NCI-H460 (cell line): ENCODE data around the gene OR52N1. TPM values are rescaled to one million over a fixed set of nuclear protein-coding genes. Genes with fewer than 3 reads are reported as not detected.

ENCODE experiments used
- DNase-seq: peaks from one replicate; pipeline ENCODE4 v3.0.0-alpha.2; 2016; ENCODE audit warnings: low read depth; ENCODE audit errors: extremely low read depth
- polyA plus RNA-seq: library from polyadenylated mRNA; depleted of rRNA; stranded (reverse); fragments of >200 nt; gene quantifications from 2 replicates; pipeline ENCODE4 v1.2.3, GENCODE V29; 2014; cell fraction: nucleus; rRNA removed
- total RNA-seq: library from RNA; depleted of rRNA; stranded (reverse); fragments of >200 nt; shearing (Covaris generic); gene quantifications from 2 replicates; pipeline ENCODE4 v1.2.3, GENCODE V29; 2014; rRNA removed

OR52N1 gene
- total RNA-seq = not detected in 2 replicates
- not detected in 2 replicates for polyA plus RNA-seq

DNA sequence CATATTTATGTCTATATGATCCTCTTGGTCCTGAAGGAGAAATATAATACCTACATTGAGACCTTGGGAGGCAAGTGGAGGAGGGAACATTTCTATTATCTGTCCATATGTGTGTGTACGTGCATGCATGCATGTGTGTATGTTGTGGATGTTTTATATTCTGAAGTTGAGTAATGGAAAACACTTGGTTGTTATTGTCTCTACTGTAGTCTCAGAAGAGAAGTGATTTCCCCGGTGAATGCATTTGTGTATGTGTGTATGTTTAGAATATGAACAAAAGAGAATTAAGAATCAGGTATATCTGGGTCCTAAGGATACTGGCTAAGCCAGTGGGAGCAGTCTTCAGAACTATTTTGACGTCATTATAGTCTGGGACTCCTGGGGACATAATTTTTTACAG lies at the start of gene OR52N1:
Gene OR52N1, minus strand, starts transcription at position 101 of the 400 bp plus-strand sequence. CDS start 2,449 bp downstream, outside the sequence.
- DNase-seq = no peak

DNA sequence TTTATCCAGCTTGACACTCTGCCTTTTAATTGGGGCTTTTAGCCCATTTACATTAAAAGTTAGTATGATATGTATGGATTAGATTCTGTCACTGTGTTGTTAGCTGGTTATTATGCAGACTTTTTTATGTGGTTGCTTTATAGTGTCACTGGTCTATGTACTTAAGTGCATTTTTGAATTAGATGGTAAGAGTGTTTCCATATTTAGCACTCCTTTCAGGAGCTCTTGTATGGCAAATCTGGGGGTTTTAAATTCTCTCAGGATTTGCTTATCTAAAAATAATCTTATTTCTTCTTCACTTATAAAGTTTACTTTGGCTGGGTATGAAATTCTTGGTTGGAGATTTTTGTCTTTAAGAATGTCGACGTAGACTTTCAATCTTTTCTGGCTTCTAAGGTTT lies 46.6 kb upstream of the OR52N1 start:
- no peak for DNase-seq

DNA sequence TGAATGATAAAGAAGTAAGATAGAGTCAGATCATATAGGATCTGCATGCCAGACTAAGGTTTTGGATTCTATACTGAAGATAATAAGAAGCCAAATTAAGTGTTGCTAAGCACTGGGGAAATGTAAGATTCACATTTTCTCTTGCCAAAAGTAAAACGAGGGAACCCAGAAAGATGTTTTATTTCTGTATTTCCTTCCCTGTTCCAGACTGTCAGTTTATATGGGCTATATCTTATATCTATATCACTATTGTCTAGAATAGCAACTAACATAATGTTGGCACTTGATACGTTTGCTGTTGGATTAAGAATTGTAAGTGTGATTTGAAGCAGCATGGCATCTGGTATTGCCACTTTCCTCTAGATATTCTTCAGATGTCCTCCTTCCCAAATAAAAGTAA lies 42.4 kb upstream of the OR52N1 start:
- no peak for DNase-seq

DNA sequence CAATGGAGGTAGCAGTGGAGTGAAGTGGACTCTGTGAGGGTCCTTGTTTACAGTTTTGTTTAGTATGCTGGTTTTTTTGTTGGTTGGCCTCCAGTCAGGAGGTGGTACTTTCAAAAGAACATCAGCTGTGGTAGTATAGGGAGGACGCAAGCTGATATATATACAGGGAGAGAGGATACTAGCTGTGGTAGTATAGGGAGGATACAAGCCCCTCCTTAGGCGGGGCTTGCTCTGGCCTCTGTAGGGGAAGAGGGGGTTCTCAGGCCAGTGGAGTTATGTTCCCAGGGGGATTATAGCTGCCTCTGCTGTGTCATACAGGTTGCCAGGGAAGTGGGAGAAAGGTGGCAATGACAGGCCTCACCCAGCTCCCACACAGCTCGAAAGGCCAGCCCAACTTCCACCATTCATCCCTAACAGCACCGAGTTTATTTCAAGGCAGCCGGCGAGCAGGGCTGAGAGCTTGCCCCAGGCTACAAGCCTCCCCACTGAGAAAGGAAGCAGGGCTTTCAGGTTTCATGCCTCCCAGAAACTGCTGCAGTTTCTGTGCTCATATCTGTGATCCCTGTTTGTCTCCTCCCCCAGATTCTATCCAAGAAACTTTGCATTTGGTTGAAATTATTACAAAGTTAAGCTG lies 40.2 kb upstream of the OR52N1 start:
- DNase-seq = no peak

DNA sequence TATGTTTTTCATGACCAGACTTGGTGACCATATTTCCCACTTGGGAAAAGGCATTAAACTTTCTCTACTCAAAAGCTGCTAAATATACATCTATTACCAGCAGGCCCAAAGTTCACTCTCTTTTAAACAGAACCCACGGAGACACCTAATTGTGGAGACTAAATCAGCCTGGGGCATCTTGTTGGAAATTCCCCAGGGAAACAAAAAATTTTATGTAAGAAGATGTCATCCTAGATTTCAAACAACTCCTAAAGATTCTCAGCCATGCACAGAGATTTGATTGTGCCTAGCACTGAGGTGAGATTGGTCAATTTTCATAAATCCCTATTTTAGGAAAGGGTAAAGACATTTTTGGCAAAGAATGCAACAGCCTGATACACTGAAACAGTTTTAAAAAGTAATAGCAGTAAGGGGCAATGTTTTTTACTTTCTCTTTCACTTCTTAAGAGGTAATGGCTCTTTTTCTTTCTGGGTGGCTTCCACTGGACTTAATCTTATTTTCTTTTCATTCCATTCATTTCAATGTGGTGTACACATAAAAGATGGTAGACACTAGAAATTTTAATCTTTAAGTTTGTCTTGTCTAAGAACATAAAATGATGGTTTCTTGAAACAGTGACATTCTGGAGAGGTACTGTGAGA lies 27.3 kb upstream of the OR52N1 start:
- DNase-seq = no peak

DNA sequence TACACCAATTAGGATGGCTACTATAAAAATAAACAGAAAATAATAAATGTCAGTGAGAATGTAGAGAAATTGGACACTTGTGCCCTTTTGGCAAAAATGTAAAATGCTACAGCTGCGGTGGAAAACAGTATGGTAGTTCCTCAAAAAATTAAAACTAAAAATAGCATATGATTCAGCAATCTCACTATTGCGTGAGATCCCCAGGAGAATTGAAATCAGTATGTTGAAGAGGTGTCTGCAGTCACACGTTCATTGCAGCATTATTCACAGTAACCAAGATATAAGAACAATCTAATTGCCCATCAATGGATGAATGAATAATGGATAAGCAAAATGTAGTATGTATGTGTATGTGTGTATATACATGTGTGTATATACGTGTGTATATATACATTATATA lies 24.5 kb upstream of the OR52N1 start:
- DNase-seq = no peak

DNA sequence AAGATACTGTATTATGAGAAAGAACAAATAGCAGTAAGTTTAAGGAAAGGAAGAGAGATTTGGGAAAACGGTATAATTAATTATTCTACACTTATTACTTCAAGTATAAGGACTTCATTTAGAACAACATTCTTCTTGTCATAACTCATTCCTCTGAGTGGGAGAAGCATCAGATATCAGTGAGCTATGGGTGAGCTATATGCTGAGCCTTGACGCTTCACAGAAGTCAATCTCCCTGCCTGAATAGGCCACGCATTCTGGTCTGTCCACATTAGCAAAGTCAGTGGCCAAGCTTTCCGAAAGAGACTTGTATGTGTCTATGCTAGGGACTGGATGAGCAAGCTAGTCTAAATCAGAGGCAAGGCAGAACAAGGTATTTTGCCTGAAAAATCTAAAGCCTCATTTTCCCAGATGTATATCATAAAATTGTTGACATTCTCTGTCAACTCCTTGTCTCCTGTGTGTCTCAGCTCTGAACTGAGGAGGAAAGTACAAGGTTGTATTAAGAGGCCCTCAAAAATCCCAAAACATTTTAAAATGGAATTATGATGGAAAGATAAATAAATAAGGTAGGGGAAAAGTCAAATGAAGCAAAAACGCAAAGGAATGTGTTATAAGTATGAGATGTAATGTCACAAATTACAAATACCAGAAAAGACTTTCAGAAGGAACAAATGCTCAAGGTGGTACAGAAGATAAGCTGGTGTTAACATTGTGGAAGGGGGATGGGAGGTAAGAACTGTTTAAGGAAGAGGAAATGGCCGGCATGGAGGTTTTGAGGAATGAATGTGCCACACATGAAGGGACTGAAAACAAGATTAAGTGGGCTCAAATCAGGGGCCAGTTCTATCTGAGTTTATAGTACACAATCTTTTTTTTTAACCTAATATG lies 19.1 kb upstream of the OR52N1 start:
- DNase-seq = no peak

DNA sequence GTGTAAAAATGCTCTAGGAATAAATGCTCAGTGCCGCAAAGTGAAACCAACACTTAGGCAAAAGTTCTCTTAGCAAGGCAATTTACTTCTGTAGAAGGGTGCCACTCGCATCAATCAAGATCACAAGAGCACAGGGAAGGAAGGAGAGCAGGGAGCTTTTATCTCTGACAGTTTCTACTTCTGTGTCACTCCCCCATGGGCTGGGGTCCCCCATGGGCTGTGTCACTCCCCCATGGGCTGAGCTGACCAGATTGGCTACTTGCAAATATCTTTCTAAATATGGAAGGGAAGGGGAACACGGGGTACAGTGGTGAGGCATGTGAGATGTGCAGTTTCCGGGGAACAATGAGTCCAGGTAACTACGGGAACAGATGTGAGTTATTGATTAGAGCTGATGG lies 18.1 kb upstream of the OR52N1 start:
- DNase-seq = no peak

DNA sequence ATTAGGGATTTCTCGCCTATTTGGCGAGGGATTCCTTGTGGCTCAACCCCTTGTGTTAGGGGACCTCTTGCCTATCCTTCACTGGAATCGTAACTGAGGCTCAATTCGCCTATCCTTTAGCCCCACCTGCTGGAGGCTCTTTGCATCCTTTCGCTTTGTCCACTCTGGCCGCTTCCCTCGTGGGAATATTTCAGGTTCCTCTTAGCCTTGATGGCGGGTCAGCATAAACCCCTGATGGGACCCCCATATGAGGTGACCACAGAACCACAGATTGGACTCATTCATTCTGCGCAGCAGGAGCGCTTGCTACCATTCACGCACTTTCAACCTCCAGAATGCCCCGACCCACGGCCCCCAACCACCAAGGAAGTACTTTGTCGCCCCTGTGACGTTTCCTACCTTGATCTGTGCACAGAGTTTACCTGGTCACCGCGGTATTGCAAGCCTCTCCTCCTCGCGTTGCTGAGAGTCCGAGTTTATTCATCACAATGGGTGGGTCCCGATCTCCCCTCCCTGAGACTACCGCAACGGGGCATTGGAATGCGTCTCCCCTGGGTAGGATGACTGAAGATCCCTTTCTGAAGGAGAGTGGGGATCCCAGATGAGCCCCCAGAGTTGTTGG lies 17.5 kb upstream of the OR52N1 start, which contains the start of gene OR52N2:
Gene OR52N2, plus strand, starts transcription at position 425 of the 622 bp plus-strand sequence. CDS start 11,412 bp downstream, outside the sequence.
- DNase-seq = peak; percentile 67

DNA sequence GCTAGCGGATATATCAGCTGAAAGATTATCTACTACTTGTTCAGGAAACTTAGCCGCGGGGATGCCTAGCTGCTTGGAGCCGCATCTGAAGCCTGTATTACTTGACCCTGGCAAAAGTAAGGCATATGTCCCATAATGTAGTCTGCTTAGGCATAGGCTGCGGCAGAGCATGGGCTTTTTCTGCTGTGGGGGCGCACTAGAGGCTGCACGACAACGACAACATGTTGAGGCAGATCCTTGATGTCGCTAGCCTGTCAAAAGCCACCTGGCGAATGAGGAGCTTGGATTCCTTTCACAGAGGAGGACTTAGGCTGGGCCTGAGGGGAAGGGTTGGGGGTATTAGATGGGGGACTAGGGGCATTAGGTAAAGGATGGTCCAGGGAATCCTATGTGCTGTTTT lies 16.5 kb upstream of the OR52N1 start:
- DNase-seq = no peak

DNA sequence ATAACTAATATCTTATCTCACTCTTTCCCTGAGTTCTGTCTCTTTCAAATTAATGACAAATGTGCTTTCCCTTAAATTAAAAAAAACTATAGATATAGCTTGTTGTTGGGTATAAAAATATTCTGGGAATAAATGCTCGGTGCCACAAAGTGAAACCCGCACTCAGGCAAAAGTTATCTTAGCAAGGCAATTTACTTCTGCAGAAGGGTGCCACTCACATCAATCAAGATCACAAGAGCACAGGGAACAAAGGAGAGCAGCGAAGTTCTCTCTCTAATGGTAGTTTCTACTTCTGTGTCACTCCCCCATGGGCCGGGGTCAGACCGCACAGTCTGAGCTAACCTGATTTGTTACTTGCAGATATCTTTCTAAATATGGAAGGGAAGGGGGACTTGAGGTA lies 12.9 kb upstream of the OR52N1 start:
- DNase-seq = no peak

DNA sequence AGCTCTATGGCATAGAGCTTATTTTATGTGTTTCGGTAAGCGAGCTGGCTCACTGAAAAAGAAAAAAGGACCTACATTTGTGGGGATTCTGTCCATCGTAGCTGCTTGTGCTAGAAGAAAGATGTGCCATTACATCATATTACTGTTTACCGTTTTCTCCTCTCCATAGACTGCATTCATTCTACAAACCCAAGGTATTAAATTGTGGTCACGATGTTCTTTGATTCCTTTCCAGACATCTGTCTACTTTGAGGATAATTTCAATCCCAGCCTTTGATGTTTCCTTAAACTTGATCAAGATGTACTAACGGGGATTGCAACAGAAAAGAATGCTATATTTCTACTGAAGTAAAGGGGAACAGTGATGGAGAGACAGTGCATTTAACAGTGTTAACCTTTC lies 5.5 kb upstream of the OR52N1 start:
- DNase-seq = no peak

DNA sequence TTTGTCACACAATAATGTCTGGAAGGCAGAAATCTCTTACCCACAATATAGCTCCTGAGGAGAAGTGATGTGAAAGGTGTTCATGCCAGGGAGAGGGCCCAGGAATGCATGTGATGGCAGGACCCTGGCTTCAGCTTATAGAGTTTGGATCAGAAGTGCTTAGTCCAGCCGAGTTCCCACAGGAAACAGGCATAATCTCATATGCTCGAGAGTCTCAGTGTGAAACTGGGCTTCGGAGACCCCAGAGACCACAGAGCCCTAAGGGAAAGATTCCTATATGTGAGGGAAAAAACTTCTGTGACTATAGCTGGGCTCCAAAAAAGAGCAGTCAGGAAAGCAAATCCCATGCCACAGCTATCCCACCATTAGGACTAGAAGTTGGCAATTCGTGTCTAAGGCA lies 7.8 kb downstream of the OR52N1 start, which contains the start of gene OR52N5:
Gene OR52N5, minus strand, starts transcription at position 101 of the 400 bp plus-strand sequence. CDS start 4,721 bp downstream, outside the sequence.
- no peak for DNase-seq

DNA sequence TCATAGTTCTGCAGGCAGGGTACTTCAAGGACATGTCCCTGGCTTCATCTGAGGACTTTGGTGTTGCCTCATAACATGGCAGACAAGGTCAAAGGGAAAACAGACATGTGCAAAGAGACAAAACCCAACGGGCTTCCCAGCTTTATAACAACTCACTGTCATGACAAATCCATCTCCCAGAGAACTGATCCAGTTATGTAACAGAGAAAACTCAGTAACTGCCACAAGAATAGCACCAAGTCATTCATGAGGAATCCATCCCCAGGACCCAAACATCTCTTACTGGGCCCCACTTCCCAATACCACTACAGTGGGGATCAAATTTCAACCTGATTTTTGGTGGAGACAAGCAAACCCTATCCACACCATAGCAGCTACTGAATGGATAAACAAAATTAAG lies 24.0 kb downstream of the OR52N1 start:
- DNase-seq = no peak

DNA sequence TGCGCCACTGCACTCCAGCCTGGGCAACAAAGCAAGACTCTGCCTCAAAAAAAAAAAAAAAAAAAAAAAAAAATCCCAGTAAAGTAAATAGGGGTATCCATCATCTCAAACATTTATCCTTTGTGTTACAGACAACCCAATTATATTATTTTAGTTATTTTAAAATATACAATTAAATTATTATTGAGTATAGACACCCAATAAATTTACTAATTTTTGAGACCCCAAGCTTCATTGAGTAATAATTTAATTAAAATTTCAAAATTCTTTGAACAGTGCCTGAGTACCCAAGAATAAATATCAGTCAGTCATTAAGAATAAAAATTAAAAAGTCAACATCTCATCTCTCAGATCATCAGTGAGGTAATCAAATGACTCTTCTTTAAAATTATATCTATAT lies 37.1 kb downstream of the OR52N1 start, which contains the start of gene OR52N4:
Gene OR52N4, plus strand, starts transcription at position 301 of the 400 bp plus-strand sequence. CDS start 498 bp downstream, outside the sequence.
- no peak for DNase-seq

DNA sequence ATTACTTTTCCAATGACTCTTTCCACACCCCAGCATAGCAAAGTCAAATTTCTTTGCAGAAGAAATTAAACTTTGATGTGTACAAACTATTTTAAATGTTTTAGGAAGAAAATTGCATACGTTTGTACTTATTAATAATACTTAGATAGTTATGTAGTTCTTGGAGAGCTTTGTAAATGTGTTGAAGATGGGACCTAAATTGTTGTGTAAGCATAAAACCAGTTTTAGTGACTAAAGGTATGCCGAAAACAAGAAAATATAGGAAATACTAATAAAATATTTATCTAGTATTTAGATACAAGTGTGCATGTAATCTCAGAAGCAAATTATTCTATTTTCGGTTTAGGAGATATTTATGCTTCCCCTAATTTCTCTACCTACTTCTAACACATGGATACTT lies 41.2 kb downstream of the OR52N1 start:
- no peak for DNase-seq

DNA sequence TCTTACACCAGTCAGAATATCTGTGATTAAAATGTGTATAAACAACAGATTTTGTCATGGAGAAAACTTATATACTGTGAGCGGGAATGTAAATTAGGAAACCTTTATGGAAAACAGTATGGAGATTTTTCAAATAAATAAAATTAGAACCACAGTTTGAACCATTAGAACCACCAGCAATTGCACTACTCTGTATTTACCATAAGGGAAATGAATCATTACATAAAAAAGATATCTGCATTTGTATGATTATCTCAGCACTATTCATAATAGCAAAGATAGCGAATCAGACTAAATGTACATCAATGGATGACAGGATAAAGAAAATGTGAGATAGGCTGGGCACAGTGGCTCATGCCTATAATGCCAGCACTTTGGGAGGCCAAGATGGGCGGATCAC lies 44.5 kb downstream of the OR52N1 start:
- DNase-seq = no peak

DNA sequence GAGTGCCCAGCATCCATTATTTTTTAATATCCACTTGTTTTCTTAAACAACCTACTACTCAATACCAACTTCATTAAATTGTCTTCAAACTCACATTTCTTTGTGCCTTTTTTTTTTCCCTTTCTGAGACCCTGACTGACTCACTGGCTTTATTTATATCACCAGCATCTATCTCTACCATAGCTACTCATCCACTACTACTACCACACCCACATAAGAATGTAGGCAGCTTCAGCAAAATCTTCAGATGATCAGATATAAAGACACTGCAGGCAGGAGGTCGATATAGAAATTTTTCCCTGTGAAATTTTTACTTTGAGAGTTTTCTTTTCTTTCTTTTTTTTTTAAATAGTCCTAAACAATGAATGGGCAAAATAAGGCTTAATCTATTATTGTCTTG lies 52.6 kb downstream of the OR52N1 start:
- DNase-seq = no peak

DNA sequence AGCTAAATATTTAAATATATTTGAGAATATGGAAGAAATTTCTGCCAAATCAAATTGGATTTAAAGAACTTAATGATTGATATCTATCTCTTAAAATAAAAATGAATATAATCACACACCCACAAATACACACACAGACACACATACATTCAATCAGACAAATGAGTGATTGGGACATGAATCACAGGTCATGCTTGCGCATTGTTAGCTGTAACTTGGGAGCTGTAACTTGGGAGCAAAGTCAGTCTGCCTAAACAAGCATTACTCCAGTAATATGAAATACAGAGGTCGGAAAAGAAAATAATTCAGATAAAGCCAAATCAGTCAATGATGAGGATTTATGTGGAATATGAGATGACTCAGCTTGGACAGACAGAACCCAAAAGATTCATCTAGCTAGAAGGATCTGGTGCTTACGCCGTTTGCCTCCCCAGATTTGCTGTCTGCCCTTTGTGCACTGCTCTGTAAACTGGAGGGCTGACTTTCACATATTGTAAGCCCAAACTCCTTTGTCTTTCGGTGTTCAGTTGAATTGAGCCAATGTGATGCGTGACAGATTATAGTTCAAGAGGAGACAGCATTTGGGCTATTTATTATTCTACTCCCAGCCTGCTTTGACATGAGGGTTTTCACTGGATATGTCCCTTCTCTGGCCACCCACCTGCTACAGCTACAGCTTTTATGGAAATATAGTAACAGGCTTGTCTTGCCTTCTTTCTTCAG lies 53.2 kb downstream of the OR52N1 start:
- DNase-seq = no peak

DNA sequence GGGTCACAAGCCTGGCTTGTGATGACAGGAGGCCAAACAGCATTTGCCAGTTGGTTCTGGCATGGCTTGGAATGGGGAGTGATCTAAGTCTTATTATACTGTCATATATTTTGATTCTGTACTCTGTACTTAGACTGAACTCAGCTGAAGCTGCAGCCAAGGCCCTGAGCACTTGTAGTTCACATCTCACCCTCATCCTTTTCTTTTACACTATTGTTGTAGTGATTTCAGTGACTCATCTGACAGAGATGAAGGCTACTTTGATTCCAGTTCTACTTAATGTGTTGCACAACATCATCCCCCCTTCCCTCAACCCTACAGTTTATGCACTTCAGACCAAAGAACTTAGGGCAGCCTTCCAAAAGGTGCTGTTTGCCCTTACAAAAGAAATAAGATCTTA lies 54.0 kb downstream of the OR52N1 start:
- no peak for DNase-seq
